ENCODE results near the gene CCDC57.
A peak's percentile ranks its signal among the peaks of the same experiment; 100 is the strongest.

The CCDC57 gene

GRCh38 chr17:82097919-82098168 is 114.8 kb downstream of the CCDC57 start:
- peaks cover 5% of the 10 kb centered on the region for H3K27me3 Mint-ChIP-seq
- peaks cover 34% of the 10 kb centered on the region for H3K4me1 Mint-ChIP-seq (ENCODE audit: low read depth)
- H3K9me3 Mint-ChIP-seq = no peaks in the 10 kb centered on the region
- peak overlapping the region; percentile 80 for H3K27ac Mint-ChIP-seq
- peak overlapping the region; percentile 83 for H3K4me3 Mint-ChIP-seq
- intact Hi-C loops (cut with micrococcal nuclease) = no loop called here
- peaks cover 58% of the 10 kb centered on the region for H3K36me3 Mint-ChIP-seq (ENCODE audit: low read depth)

GRCh38 chr17:82097184-82097918 is 115.3 kb downstream of the CCDC57 start:
- Mint-ChIP-seq H3K4me3 (peak overlapping the region; percentile 83), H3K27me3 (peaks cover 5% of the 10 kb centered on the region), H3K9me3 (no peaks in the 10 kb centered on the region), H3K36me3 (ENCODE audit: low read depth) (peaks cover 63% of the 10 kb centered on the region), H3K27ac (peak overlapping the region; percentile 80), H3K4me1 (ENCODE audit: low read depth) (peaks cover 33% of the 10 kb centered on the region)
- intact Hi-C loops (cut with micrococcal nuclease) = no loop called here

- Mint-ChIP-seq H3K4me1 (ENCODE audit: low read depth) (peaks cover 33% of the 10 kb centered on the region), H3K27ac (peak overlapping the region; percentile 60), H3K27me3 (peaks cover 5% of the 10 kb centered on the region), H3K4me3 (peak overlapping the region; percentile 83), H3K36me3 (ENCODE audit: low read depth) (peaks cover 67% of the 10 kb centered on the region), H3K9me3 (no peaks in the 10 kb centered on the region)
- intact Hi-C loops (cut with micrococcal nuclease) = no loop called here
Observed at GRCh38 chr17:82096709-82097183, 115.9 kb downstream of the CCDC57 start.

- Mint-ChIP-seq H3K27me3 (peaks cover 5% of the 10 kb centered on the region), H3K4me1 (ENCODE audit: low read depth) (peaks cover 33% of the 10 kb centered on the region)
Observed at GRCh38 chr17:82095777-82096708, 116.6 kb downstream of the CCDC57 start.

GRCh38 chr17:82094931-82095776 is 117.5 kb downstream of the CCDC57 start:
- no peaks in the 10 kb centered on the region for H3K9me3 Mint-ChIP-seq
- peaks cover 29% of the 10 kb centered on the region for H3K4me1 Mint-ChIP-seq (ENCODE audit: low read depth)
- peaks cover 73% of the 10 kb centered on the region for H3K36me3 Mint-ChIP-seq (ENCODE audit: low read depth)
- no peak overlapping the region for H3K27ac Mint-ChIP-seq
- no peak overlapping the region for H3K4me3 Mint-ChIP-seq
- intact Hi-C loops (cut with micrococcal nuclease) = no loop called here
- peaks cover 5% of the 10 kb centered on the region for H3K27me3 Mint-ChIP-seq

More at GRCh38 chr17:82095777-82096708, 116.6 kb downstream of the CCDC57 start:
- peaks cover 67% of the 10 kb centered on the region for H3K36me3 Mint-ChIP-seq (ENCODE audit: low read depth)
- peak overlapping the region; percentile 60 for H3K27ac Mint-ChIP-seq
- H3K9me3 Mint-ChIP-seq = no peaks in the 10 kb centered on the region
- peak overlapping the region; percentile 83 for H3K4me3 Mint-ChIP-seq
- intact Hi-C loops (cut with micrococcal nuclease) = no loop called here

GRCh38 chr17:82092995-82093751 is 119.5 kb downstream of the CCDC57 start:
- peaks cover 19% of the 10 kb centered on the region for H3K4me1 Mint-ChIP-seq (ENCODE audit: low read depth)
- no peak overlapping the region for H3K4me3 Mint-ChIP-seq
- H3K27ac Mint-ChIP-seq = peak overlapping the region; percentile 52
- no peaks in the 10 kb centered on the region for H3K9me3 Mint-ChIP-seq
- peaks cover 92% of the 10 kb centered on the region for H3K36me3 Mint-ChIP-seq (ENCODE audit: low read depth)
- peaks cover 2% of the 10 kb centered on the region for H3K27me3 Mint-ChIP-seq
- intact Hi-C loops (cut with micrococcal nuclease) = no loop called here

- Mint-ChIP-seq H3K27me3 (peaks cover 2% of the 10 kb centered on the region), H3K4me1 (ENCODE audit: low read depth) (peaks cover 19% of the 10 kb centered on the region), H3K27ac (no peak overlapping the region), H3K4me3 (no peak overlapping the region), H3K9me3 (no peaks in the 10 kb centered on the region), H3K36me3 (ENCODE audit: low read depth) (peaks cover 92% of the 10 kb centered on the region)
- intact Hi-C loops (cut with micrococcal nuclease) = no loop called here
Observed at GRCh38 chr17:82092628-82092994, 120.0 kb downstream of the CCDC57 start.

GRCh38 chr17:82092094-82092586 is 120.5 kb downstream of the CCDC57 start:
- H3K4me3 Mint-ChIP-seq = no peak overlapping the region
- peaks cover 97% of the 10 kb centered on the region for H3K36me3 Mint-ChIP-seq (ENCODE audit: low read depth)
- intact Hi-C loops (cut with micrococcal nuclease) = no loop called here
- peaks cover 2% of the 10 kb centered on the region for H3K27me3 Mint-ChIP-seq
- no peak overlapping the region for H3K27ac Mint-ChIP-seq
- no peaks in the 10 kb centered on the region for H3K9me3 Mint-ChIP-seq
- peaks cover 19% of the 10 kb centered on the region for H3K4me1 Mint-ChIP-seq (ENCODE audit: low read depth)

GRCh38 chr17:82091264-82092066 is 121.2 kb downstream of the CCDC57 start:
- Mint-ChIP-seq H3K4me1 (ENCODE audit: low read depth) (peaks cover 13% of the 10 kb centered on the region), H3K27me3 (no peaks in the 10 kb centered on the region), H3K4me3 (no peak overlapping the region), H3K9me3 (no peaks in the 10 kb centered on the region), H3K36me3 (ENCODE audit: low read depth) (peaks cover 99% of the 10 kb centered on the region), H3K27ac (no peak overlapping the region)
- intact Hi-C loops (cut with micrococcal nuclease) = no loop called here

GRCh38 chr17:82090549-82091263 is 121.9 kb downstream of the CCDC57 start:
- no peaks in the 10 kb centered on the region for H3K9me3 Mint-ChIP-seq
- intact Hi-C loops (cut with micrococcal nuclease) = no loop called here
- H3K27me3 Mint-ChIP-seq = no peaks in the 10 kb centered on the region
- H3K4me3 Mint-ChIP-seq = no peak overlapping the region
- peaks cover 99% of the 10 kb centered on the region for H3K36me3 Mint-ChIP-seq (ENCODE audit: low read depth)
- H3K4me1 Mint-ChIP-seq (ENCODE audit: low read depth) = peaks cover 5% of the 10 kb centered on the region
- no peak overlapping the region for H3K27ac Mint-ChIP-seq

- Mint-ChIP-seq H3K36me3 (ENCODE audit: low read depth) (peaks cover 99% of the 10 kb centered on the region), H3K9me3 (no peaks in the 10 kb centered on the region), H3K27ac (no peak overlapping the region), H3K27me3 (no peaks in the 10 kb centered on the region), H3K4me3 (no peak overlapping the region), H3K4me1 (ENCODE audit: low read depth) (no peaks in the 10 kb centered on the region)
- intact Hi-C loops (cut with micrococcal nuclease) = no loop called here
Observed at GRCh38 chr17:82089723-82090548, 122.7 kb downstream of the CCDC57 start.
